PC-3 (cell line): ENCODE data around the gene SLC35F1.

Source experiments
- CTCF ChIP-seq: fragments of 300-600 bp; sonication (generic); conservative IDR thresholded peaks from 2 replicates; pipeline ENCODE4 v1.5.1; 2017; ENCODE audit warnings: antibody characterized with exemption, low read depth, mild to moderate bottlenecking, low read length
- EZH2 ChIP-seq: fragments of 300-600 bp; sonication (generic); IDR thresholded peaks from one replicate; pipeline ENCODE4 v1.6.1; 2017; ENCODE audit warnings: antibody characterized with exemption, mild to moderate bottlenecking, low read length; ENCODE audit not compliant: unreplicated experiment
- EZH2phosphoT487 ChIP-seq: fragments of 300-600 bp; sonication (generic); IDR thresholded peaks from 2 replicates; pipeline ENCODE4 v1.6.1; 2018; ENCODE audit warnings: mild to moderate bottlenecking, antibody characterized with exemption, low read length, borderline replicate concordance

- TF ChIP-seq EZH2phosphoT487 (no peak), CTCF (no peak), EZH2 (no peak)
These were observed 390.8 kb downstream of the SLC35F1 start for GRCh38 chr6:118297821-118298220.
